K562 (cell line): ENCODE measurements around the gene EPHA4.

Experiments
- ATF7 ChIP-seq: fragments of 450-650 bp; IDR thresholded peaks from 2 replicates; pipeline ENCODE4 v1.7.1; 2014; ENCODE audit warnings: mild to moderate bottlenecking, moderate library complexity
- FOXA3 ChIP-seq, 2 experiments: fragments of 450-650 bp in 1 of 2; sonication (generic) in 1 of 2; formaldehyde crosslinking; IDR thresholded peaks in 1 of 2; conservative IDR thresholded peaks in 1 of 2; 2 replicates each; pipeline versions ENCODE4 v1.4.0 to v1.8.0; 2020 to 2022; ENCODE audit warnings: mild to moderate bottlenecking in 2 of 2, missing genetic modification reagents in 1 of 2
- GTF2F1 ChIP-seq: IDR thresholded peaks from 2 replicates; pipeline ENCODE4 v1.6.1; 2011; ENCODE audit warnings: low read depth, low read length, improper control_type of control experiment
- MAX ChIP-seq: sonication (generic); formaldehyde crosslinking; IDR thresholded peaks from 2 replicates; pipeline ENCODE4 v1.9.0; 2022; ENCODE audit warnings: mild to moderate bottlenecking, missing genetic modification reagents
- POLR2AphosphoS5 ChIP-seq: IDR thresholded peaks from 2 replicates; pipeline ENCODE4 v1.6.1; 2011; ENCODE audit warnings: mild to moderate bottlenecking, low read depth, low read length, moderate library complexity; ENCODE audit not compliant: control insufficient read depth, insufficient read depth
- TCF7L2 ChIP-seq: fragments of 150-350 bp; IDR thresholded peaks from 2 replicates; pipeline ENCODE4 v1.6.1; 2016; ENCODE audit warnings: low read depth, mild to moderate bottlenecking, low read length, moderate library complexity
- ZNF668 ChIP-seq: fragments of 250-450 bp; sonication (Bioruptor Pico); IDR thresholded peaks from 2 replicates; pipeline ENCODE4 v1.8.0; 2022; ENCODE audit warnings: mild to moderate bottlenecking, inconsistent platforms
- TF ChIP-seq, protein P1 (sequence below), 3 experiments: IDR thresholded peaks in 2 of 3; conservative IDR thresholded peaks in 1 of 3; 2 replicates each; pipeline ENCODE4 v1.5.1; 2011 to 2012; ENCODE audit warnings: low read length in 3 of 3, mild to moderate bottlenecking in 3 of 3, control low read depth in 2 of 3, improper control_type of control experiment in 1 of 3, inconsistent platforms in 1 of 3, low read depth in 1 of 3, mixed read lengths in 1 of 3, moderate library complexity in 1 of 3; ENCODE audit not compliant: insufficient read depth in 2 of 3
- TF ChIP-seq, protein P2 (sequence below): sonication (generic); formaldehyde crosslinking; IDR thresholded peaks from 2 replicates; pipeline ENCODE4 v1.8.0; 2023; ENCODE audit warnings: mild to moderate bottlenecking, missing genetic modification reagents
- TF ChIP-seq, protein P3 (sequence below): IDR thresholded peaks from 3 replicates; pipeline ENCODE4 v1.6.1; 2011; ENCODE audit warnings: borderline replicate concordance, mild to moderate bottlenecking; ENCODE audit not compliant: insufficient read length, insufficient read depth

DNA sequence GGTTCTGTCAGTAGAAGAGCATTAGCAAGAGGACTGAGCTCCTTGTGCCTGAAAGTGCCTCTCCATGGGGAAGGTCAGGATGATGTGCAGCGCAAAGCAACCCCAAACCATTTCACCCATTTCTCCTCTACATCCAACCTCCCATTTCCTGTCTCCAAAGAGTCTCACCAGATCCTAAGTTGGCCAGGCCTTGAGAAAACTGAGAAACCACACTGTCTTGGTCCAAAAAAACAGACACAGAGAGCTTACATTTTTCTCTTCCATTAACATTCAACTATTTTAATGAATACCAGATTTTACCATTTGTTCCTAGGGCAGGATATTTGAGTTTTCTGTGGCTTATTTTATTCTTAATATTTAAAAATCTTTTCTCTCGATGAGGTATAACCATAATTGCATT lies 195.0 kb downstream of the EPHA4 start:
- TF ChIP-seq ZNF668 (no peak), FOXA3 (CRISPR knock-in tag; conservative IDR thresholded peaks at IDR 0.05 in 1 of 2, IDR thresholded peaks at IDR 0.05 in 1 of 2) (no peak), GTF2F1 (no peak), ATF7 (no peak), TCF7L2 (no peak), MAX (CRISPR knock-in tag) (no peak), POLR2AphosphoS5 (no peak)
- TF ChIP-seq, protein P1, sequence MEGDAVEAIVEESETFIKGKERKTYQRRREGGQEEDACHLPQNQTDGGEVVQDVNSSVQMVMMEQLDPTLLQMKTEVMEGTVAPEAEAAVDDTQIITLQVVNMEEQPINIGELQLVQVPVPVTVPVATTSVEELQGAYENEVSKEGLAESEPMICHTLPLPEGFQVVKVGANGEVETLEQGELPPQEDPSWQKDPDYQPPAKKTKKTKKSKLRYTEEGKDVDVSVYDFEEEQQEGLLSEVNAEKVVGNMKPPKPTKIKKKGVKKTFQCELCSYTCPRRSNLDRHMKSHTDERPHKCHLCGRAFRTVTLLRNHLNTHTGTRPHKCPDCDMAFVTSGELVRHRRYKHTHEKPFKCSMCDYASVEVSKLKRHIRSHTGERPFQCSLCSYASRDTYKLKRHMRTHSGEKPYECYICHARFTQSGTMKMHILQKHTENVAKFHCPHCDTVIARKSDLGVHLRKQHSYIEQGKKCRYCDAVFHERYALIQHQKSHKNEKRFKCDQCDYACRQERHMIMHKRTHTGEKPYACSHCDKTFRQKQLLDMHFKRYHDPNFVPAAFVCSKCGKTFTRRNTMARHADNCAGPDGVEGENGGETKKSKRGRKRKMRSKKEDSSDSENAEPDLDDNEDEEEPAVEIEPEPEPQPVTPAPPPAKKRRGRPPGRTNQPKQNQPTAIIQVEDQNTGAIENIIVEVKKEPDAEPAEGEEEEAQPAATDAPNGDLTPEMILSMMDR (IDR thresholded peaks at IDR 0.05 in 2 of 3, conservative IDR thresholded peaks at IDR 0.05 in 1 of 3; ENCODE audit: insufficient read depth in 2 of 3, low read depth in 1 of 3, low read length in 3 of 3), result no peak
- TF ChIP-seq, protein P2, sequence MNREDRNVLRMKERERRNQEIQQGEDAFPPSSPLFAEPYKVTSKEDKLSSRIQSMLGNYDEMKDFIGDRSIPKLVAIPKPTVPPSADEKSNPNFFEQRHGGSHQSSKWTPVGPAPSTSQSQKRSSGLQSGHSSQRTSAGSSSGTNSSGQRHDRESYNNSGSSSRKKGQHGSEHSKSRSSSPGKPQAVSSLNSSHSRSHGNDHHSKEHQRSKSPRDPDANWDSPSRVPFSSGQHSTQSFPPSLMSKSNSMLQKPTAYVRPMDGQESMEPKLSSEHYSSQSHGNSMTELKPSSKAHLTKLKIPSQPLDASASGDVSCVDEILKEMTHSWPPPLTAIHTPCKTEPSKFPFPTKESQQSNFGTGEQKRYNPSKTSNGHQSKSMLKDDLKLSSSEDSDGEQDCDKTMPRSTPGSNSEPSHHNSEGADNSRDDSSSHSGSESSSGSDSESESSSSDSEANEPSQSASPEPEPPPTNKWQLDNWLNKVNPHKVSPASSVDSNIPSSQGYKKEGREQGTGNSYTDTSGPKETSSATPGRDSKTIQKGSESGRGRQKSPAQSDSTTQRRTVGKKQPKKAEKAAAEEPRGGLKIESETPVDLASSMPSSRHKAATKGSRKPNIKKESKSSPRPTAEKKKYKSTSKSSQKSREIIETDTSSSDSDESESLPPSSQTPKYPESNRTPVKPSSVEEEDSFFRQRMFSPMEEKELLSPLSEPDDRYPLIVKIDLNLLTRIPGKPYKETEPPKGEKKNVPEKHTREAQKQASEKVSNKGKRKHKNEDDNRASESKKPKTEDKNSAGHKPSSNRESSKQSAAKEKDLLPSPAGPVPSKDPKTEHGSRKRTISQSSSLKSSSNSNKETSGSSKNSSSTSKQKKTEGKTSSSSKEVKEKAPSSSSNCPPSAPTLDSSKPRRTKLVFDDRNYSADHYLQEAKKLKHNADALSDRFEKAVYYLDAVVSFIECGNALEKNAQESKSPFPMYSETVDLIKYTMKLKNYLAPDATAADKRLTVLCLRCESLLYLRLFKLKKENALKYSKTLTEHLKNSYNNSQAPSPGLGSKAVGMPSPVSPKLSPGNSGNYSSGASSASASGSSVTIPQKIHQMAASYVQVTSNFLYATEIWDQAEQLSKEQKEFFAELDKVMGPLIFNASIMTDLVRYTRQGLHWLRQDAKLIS (CRISPR knock-in tag), result no peak
- TF ChIP-seq, protein P3, sequence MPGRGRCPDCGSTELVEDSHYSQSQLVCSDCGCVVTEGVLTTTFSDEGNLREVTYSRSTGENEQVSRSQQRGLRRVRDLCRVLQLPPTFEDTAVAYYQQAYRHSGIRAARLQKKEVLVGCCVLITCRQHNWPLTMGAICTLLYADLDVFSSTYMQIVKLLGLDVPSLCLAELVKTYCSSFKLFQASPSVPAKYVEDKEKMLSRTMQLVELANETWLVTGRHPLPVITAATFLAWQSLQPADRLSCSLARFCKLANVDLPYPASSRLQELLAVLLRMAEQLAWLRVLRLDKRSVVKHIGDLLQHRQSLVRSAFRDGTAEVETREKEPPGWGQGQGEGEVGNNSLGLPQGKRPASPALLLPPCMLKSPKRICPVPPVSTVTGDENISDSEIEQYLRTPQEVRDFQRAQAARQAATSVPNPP, result no peak
